GM12874 (cell line): ENCODE measurements around the gene BLOC1S5.

Experiments
- TF ChIP-seq, protein P1 (sequence below): IDR thresholded peaks from 2 replicates; pipeline ENCODE4 v1.5.1; 2011; ENCODE audit warnings: low read depth, mild to moderate bottlenecking, control low read depth, low read length, moderate library complexity; ENCODE audit not compliant: insufficient read depth

The BLOC1S5 gene

GRCh38 chr6:8077991-8078390 lies 13.8 kb upstream of the BLOC1S5 start:
- TF ChIP-seq, protein P1, sequence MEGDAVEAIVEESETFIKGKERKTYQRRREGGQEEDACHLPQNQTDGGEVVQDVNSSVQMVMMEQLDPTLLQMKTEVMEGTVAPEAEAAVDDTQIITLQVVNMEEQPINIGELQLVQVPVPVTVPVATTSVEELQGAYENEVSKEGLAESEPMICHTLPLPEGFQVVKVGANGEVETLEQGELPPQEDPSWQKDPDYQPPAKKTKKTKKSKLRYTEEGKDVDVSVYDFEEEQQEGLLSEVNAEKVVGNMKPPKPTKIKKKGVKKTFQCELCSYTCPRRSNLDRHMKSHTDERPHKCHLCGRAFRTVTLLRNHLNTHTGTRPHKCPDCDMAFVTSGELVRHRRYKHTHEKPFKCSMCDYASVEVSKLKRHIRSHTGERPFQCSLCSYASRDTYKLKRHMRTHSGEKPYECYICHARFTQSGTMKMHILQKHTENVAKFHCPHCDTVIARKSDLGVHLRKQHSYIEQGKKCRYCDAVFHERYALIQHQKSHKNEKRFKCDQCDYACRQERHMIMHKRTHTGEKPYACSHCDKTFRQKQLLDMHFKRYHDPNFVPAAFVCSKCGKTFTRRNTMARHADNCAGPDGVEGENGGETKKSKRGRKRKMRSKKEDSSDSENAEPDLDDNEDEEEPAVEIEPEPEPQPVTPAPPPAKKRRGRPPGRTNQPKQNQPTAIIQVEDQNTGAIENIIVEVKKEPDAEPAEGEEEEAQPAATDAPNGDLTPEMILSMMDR = no peak

DNA sequence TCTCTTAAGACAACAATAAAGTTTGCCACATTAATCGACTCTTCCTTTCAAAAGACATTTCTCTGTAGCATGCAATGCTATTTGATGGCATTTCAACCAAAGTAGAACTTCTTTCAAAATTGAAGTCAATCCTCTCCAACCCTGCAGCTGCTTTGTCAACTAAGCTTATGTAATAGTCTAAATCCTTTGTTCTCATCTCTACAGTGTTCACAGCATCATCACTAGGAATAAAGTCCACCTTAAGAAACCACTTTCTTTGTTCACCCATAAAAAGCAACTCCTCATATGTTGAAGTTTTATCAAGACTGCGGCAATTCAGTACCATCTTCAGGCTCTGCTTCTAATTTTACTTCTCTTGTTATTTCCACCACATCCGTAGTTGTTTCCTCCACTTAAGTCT lies 11.5 kb upstream of the BLOC1S5 start:
- TF ChIP-seq, protein P1 = no peak

GRCh38 chr6:8075185-8075584 lies 11.0 kb upstream of the BLOC1S5 start:
- TF ChIP-seq, protein P1 = no peak

- TF ChIP-seq, protein P1 = no peak
Observed at GRCh38 chr6:8074213-8074612, 10.0 kb upstream of the BLOC1S5 start.

DNA sequence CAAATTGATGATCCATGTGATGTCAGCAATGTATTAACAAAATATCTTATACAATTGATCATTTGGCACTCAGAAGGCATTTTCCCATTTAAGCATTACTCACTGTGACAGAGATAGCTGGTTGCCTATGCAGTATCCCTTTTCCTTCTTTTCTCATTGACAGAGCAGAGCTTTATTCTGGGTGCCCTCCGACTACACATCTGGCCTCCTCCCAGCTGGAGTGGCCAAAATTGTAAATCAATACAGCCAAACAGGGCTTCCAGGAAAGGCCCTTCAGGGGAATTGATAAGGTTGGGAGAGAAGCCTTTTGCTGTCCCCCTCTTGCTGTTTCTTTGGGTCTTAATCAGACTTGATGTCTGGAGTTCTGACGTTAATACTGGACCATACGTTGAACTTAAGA lies 9.6 kb upstream of the BLOC1S5 start:
- TF ChIP-seq, protein P1 = no peak

DNA sequence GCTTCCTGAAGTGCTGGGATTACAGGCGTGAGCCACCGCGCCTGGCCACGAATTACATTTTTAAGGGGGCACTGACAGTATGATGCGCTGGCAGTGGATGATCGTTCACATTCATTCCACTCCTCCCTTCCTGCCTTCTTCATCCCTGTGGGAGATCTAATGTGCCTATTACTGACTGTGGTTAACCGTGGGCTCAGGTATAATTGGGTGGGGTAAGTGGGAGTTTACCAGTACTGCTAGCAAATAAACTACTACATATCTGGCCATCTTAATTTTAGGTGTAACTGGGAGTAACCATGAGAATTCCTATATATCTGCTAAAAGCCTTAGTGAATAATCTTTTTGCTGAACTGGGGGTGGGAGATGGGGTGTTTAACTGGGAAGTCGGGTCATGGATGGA lies 6.5 kb upstream of the BLOC1S5 start:
- TF ChIP-seq, protein P1 = no peak

DNA sequence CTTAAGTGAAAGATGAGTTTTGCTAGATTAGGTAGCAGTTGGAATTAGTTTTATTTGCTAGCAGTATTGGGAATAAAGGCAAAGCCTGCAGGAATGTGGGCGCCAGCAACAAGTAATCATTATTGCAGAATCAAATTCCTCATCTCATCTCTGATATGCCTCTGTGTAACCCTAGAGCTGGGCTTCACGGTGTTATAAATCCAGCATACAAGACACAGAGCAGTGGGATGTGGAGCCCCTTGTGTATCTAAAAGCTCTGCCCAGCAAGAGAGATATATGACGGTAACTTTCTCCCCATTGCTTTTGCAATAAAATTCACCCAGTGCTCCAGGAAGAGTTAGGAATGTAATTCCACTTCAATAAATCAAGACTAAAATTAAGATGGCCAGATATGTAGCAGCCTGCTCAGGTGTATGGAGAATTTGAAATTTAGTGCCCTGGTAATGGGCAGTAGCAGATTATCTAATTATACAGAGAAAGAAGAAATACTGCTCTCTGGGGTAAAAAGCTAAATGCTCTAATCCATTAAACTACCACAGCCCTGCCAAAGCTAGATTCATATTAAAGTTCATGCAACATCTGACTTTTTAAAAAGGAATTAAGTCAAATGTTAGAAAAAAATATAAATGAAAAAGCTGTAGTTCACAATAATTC lies 5.6 kb upstream of the BLOC1S5 start:
- TF ChIP-seq, protein P1 = no peak
